ENCODE data around the gene SGCG.

GRCh38 chr13:23140492-23140891, 40.3 kb upstream of the SGCG start:
- TF ChIP-seq POLR2A (IDR thresholded peaks at IDR 0.05) = no peak
- no peak for TF ChIP-seq CTCF (IDR thresholded peaks at IDR 0.05)

All from thyroid gland (tissue), 4 donors.